GM23248 (cell line): Measurements from ENCODE around the gene CCDC188.

ENCODE experiments used
- EZH2 ChIP-seq: fragments of 200-600 bp; sonication (generic); IDR thresholded peaks from 2 replicates; pipeline ENCODE4 v1.6.1; 2018; ENCODE audit warnings: antibody characterized with exemption, mild to moderate bottlenecking; ENCODE audit not compliant: insufficient read depth, poor library complexity, severe bottlenecking
- EZH2phosphoT487 ChIP-seq: fragments of 200-600 bp; sonication (generic); IDR thresholded peaks from 2 replicates; pipeline ENCODE4 v1.6.1; 2018; ENCODE audit warnings: antibody characterized with exemption, moderate library complexity, mild to moderate bottlenecking, low read depth; ENCODE audit not compliant: insufficient read depth

DNA sequence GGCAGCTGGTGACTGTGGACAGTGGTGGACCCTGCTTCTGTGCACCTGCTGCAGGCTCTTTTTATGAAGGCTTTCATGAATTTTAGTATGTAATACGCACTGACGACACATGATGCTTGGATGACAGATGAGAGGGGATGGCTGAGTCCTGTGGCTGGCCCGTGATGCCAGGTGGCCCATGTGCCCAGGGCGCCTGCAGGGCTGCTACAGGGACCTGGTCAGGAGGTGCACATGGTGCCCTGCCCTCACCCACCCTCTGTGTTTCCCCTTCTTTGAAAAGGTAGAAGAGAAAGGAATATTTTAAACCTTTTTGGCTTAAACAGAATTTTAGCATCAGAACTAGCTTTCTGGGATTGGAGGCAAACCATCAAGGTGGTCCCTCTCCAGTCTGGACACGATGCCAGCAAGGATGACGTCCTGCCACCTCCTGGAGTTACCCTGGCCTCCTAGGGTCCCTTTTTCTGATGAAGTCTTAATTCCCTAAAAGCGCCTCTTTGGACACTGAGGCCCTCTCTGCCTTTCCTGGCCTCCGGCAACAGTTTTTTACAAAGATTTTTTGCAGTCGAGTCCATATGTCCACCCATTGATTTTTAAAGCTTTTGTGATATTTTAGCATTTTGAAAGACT, 40.4 kb downstream of the CCDC188 start:
- TF ChIP-seq EZH2phosphoT487, result no peak
- TF ChIP-seq EZH2, result no peak
